HG03460 (cell line): Measurements from ENCODE around the gene YIPF4.
A peak's percentile ranks its signal among the peaks of the same experiment; 100 is the strongest.
"Not testable (repeated sequence)": the region's sequence is repeated elsewhere in the genome, so short reads cannot be mapped to it uniquely, and the experiment has no call there.

Source experiments
- ATAC-seq: cut with Tn5 transposase; IDR thresholded peaks from one replicate; pipeline ENCODE4 v1.9.1; 2021; ENCODE audit not compliant: unreplicated experiment

The YIPF4 gene

DNA sequence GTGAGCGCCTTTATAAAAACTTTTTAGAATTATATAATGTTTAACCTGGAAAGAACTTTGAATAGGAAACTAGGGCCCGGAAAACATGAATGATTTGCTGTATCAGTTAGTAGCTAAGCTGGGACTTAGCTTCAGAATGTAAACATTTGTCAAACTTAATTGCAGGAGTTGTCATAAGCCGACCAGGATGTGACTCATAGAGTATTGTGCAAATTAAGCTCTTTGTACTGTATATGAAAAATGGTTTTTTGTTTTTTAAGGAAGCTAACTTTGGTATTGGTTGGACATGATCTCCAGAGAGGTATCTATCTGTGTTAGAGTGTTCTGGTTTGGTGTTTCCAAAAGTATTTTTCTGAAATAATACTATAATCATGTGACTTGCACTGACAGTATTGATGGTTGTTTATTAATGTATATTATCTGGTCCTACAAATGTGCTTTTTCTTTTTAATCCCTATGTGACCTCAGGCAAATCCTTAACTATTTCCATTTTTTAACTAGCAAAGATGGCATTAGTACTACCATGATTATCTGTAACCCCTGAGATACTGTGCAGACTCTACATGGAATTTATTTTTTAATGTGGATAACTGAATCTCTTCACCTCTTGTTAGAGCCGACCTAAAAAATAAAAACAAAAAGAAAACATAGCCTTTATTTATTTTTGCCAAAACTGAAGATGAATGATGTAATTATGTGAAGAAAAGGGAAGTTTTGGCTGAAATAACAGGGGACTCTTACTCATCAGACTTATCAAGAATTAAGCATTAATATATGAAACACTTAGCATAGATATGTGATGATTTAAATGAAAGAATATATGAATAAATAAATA is 11.7 kb downstream of the YIPF4 start:
- ATAC-seq: no peak

- no peak for ATAC-seq
These were observed 12.3 kb downstream of the YIPF4 start for GRCh38 chr2:32290000-32290339.

GRCh38 chr2:32291746-32292145 is 14.0 kb downstream of the YIPF4 start:
- ATAC-seq: no peak

- ATAC-seq: not testable (repeated sequence)
These were observed 15.8 kb downstream of the YIPF4 start for GRCh38 chr2:32293493-32293892.

DNA sequence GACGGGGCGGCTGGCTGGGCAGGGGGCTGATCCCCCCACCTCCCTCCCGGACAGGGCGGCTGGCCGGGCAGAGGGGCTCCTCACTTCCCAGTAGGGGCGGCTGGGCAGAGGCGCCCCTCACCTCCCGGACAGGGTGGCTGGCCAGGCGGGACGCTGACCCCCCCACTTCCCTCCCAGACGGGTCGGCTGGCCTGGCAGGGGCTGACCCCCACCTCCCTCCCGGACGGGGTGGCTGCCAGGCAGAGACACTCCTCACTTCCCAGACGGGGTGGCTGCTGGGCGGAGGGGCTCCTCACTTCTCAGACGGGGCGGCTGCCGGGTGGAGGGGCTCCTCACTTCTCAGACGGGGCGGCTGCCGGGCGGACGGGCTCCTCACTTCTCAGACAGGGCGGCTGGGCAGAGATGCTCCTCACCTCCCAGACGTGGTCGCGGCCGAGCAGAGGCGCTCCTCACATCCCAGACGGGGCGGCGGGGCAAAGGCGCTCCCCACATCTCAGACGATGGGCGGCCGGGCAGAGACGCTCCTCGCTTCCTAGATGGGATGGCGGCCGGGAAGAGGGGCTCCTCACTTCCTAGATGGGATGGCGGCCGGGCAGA is 16.4 kb downstream of the YIPF4 start:
- ATAC-seq: not testable (repeated sequence)

DNA sequence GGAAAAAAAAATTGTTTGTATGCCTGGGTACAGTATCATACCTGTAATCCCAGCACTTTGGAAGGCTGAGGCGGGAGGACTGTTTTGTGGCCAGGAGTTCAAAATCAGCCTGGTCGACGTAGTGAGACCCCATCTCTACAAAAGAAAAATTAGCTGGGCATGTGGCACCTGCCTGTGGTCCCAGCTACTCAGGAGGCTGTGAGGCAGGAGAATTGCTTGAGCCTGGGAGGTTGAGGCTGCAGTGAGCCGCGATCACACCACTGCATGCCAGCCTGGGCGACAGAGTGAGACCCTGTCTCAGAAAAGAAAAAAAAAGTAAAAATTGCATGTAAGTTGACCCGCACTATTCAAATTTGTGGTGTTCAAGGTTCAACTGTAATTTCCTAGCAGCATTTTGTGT is 32.9 kb downstream of the YIPF4 start:
- ATAC-seq: no peak

DNA sequence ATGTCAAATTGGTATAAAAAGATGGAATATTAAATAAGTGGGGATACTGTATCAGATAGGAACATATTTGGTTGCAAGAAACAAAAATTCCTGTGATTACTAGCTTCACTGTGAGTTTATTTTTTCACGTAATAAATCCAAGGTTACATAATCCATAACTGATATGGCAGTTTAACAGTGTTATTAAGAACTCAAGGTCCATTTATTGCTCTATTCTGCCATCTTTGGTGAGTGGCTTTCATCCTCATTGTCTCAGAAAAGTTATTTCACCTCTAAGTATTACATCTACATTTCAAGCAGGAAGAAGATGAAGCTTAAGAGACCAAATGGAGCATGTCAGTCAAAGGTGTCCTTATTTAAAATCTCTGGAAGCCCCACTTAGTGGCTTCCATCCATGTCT is 37.2 kb downstream of the YIPF4 start:
- no peak for ATAC-seq

DNA sequence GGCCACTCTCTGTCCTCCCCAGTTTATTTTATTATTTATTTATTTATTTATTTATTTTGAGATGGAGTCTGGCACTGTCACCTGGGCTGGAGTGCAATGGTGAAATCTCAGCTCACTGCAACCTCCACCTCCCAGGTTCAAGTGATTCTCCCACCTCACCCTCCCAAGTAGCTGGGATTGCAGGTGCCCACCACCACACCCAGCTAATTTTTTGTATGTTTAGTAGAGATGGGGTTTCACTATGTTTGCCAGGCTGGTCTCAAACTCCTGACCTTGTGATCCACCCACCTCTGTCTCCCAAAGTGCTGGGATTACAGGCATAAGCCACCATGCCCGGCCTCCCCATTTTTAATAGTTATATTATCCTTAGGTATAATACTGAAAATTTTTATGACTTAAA is 51.0 kb downstream of the YIPF4 start:
- ATAC-seq: not testable (repeated sequence)

GRCh38 chr2:32329180-32329980 is 51.7 kb downstream of the YIPF4 start:
- ATAC-seq: not testable (repeated sequence)

DNA sequence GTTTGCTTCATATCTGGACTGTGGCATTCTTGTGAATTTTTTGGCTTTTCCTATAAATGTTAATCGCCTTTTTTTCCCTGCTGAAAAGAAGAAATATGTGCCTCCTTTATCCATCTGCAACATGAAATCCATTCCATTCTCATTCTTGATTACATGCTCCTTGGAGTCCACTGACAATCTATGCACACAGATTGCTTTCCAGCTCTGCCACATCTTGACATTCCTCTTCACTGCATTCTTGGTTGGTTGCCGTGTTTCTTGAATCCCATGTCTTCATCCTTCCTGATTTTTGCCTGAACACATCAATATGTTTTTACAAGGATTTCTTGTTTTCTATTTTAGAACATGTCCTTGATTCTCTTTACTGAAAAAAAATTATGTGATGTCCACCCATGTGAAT is 52.4 kb downstream of the YIPF4 start:
- no peak for ATAC-seq

- ATAC-seq: no peak
These were observed 65.1 kb downstream of the YIPF4 start for GRCh38 chr2:32342801-32343200.

GRCh38 chr2:32350797-32351196 is 73.1 kb downstream of the YIPF4 start:
- not testable (repeated sequence) for ATAC-seq

DNA sequence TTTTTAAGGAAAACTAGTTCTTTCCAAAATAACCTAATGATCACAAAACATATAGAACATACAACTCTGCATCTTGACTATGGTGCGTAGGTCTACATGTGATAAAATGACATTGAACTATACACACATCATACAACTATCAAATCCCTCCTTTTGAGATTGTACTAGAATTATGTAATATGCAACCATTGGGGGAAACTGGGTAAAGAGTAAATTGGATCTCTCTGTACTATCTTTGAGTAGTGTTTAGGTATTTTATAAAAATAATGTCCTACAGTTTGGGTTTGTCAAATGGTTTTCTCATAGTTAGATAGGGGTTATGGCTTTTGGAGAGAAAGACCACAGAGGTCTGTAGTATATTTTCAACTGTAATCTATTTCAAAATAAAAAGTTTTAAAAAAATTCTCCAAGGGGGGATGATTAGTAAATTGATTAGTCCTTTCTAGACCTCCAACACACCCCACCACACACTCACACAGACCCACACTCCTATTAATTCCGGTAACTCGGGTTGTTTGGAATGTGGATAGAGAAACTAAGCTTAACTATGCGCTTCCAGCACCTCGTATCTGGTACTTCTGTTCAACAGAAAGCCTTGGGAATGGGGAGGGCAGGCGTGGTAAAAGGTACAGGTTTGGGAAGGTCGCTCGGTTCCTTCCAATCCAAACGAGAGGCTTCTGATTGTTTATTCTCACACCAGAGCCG is 78.4 kb downstream of the YIPF4 start:
- ATAC-seq: no peak

DNA sequence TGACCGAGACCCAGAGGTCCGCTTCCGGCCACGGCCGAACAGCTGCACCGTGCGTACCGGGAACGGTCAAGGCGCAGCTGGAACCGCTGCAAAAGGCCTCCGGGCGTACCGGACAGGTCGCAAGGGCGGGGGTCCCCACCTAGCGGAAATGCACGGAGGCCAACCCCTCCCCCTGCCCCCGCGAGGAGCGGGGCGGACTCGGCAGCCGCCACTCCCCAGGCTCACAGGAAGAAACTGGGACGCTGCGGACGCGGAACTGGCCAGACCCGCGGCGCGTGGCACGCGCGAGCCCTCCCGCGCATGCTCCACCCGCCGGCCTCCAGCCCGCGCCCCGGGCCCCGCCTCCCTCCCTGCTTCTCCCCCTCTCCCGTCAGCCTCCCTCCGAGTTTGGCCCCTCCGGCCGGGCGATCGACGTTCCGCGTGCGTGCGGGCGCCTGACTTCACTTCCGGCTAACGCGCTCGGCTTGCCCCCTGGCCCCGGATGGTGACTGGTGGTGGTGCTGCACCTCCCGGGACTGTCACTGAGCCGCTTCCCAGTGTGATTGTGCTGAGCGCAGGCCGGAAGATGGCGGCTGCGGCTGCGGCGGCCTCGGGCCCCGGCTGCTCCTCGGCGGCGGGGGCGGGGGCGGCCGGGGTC is 79.1 kb downstream of the YIPF4 start, which contains the start of gene BIRC6:
Gene BIRC6, plus strand, starts transcription at position 343 of the 637 bp plus-strand sequence. Its CDS starts 139 bp downstream, at position 482.
- ATAC-seq: peak; percentile 81

DNA sequence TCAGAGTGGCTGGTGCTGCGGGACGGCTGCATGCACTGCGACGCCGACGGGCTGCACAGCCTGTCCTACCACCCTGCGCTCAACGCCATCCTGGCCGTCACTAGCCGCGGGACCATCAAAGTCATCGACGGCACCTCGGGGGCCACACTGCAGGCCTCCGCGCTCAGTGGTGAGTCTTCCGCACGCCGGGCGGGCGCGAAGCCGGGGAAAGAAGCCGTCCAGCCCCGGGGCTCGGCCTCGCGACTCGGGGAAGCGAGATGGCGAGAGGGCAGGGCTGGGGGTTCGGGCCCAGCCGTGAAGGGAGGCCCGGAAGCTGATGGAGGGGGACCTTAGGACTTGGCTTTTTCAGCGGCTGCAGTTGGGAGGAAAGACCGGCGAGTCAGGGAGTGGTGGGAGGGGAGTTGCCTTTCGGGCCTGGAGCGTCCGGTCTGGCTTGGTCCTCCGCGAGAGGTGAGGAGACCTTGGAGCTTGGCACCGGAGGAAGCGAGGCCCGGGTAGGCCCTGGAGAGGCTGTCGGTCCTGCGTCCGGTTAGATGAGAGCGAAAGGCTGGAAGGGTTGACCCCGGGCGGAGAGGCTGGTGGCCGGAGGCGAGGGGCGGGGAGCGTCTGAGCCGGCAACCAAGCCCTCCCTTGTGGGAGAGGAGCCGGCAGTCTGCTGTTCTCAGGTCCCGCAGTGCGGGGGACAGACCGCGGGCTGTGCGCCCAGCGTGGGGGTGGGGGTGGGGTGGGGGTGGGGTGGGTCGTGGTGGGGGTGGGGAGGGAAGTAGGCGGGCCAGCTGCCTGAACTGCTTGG is 79.8 kb downstream of the YIPF4 start:
- ATAC-seq: peak; percentile 10

GRCh38 chr2:32358111-32358482 is 80.4 kb downstream of the YIPF4 start:
- ATAC-seq: no peak

GRCh38 chr2:32360416-32360815 is 82.7 kb downstream of the YIPF4 start:
- ATAC-seq: no peak

DNA sequence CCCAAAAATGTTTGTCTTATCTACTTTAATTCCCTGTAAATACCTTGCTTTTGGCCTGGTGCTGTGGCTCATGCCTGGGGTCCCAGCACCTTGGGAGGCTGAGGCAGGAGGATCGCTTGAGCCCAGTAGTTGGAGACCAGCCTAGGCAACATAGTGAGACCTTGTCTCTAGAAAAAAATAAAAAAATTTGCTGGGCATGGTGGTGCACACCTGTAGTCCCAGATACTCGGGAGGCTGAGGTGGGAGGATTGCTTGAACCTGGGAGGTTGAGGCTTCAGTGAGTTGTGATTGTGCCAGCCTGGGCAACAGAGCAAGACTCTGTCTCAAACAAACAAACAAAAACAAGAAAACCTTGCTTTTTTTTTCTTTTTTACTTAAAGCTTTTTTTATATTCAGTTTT is 85.3 kb downstream of the YIPF4 start:
- ATAC-seq: not testable (repeated sequence)

DNA sequence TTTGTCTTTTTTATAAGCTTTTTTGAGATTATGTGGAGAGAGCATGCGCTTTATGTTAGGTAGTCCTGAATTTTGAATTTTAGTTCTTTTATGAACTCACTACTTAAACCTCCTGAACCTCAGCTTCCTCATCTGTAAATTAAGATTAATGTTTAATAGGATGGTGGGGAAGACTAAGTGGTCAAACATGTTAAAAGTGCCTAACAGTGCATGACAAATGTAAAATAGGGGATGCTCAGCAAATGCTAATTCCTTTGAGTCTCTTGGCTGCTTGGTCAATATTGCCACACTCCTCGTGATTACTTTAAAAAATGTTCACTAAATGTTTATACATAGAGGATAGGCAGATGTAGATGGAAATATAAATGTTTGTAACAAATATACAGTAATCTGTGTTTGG is 85.9 kb downstream of the YIPF4 start:
- peak; percentile 67 for ATAC-seq

GRCh38 chr2:32364290-32364689 is 86.6 kb downstream of the YIPF4 start:
- not testable (repeated sequence) for ATAC-seq
